GM12873 (cell line): ENCODE data around the gene WNT9A.

Experiments
- CTCF ChIP-seq: IDR thresholded peaks from 2 replicates; pipeline ENCODE4 v1.5.1; 2012; ENCODE audit warnings: low read depth, mild to moderate bottlenecking, moderate library complexity, low read length, control low read depth; ENCODE audit not compliant: insufficient read depth; ENCODE audit errors: missing control alignments

WNT9A gene

DNA sequence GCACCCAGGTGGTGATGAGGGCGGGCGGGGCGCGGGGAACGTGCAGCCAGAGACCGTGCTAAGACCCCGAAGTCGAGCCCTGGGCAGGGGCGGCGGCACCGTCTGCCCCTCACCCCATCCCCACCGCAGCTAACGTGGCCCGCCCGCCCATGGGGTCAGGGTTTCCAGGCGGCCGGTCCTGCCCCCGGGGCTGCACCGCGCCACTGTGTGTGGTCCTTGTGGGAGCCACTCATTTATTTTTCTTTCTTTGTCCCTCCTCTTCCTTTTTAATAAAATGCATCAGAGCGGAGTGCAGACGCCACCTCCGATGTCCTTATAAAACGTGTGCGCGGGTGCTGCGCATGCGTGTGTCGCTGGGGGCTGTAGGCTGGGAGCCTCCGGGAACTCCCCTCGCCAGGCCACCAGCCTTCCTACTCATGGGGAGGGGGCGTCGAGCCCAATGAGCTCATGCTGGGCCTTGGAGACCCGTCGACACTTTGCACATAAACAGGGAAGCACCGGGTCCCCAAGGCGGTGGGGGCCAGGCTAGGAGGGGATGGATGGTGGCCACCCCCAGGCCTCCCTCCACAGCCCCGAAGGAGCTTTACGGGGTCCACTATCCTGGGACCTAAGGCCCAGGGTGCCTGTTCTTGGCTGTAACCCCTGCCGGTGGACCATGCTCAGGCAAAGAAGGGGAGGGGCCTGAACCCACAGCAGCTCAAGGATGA, 59.9 kb downstream of the WNT9A start:
- TF ChIP-seq CTCF = no peak

DNA sequence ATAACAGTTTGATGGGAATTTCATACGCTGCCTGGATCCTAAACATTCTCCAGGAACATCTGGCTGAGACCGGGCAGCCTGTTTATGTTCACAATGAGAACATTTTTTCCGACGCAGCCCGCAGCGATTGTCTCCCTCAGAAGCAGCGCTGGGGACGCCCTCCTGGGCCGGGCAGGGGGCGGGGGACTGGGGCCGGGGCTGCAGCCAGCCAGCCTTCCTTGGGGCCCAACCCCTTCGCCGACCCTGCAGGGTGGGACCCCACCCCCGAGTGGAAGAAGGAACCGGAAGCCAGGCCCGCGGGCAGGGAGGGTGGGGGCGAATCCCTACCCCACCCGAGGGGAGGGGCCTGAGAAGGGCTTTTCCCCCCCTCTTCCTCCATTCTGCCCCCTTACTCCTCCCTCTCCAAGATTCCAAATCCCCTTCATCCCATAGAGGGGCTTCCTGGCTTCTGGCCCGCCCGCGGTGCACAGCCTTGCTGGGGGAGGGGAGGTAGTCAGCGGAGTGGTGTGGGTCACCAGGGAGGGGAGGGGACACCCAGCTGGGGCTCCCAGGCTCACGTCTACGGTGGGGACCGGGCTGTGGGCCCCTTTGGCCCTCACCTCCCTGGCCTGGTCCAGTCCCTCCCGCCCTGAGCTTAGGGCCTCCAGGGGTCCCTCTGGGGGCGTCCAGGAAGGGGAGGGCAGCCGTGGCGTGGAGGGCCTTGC, 60.6 kb downstream of the WNT9A start:
- TF ChIP-seq CTCF = no peak

DNA sequence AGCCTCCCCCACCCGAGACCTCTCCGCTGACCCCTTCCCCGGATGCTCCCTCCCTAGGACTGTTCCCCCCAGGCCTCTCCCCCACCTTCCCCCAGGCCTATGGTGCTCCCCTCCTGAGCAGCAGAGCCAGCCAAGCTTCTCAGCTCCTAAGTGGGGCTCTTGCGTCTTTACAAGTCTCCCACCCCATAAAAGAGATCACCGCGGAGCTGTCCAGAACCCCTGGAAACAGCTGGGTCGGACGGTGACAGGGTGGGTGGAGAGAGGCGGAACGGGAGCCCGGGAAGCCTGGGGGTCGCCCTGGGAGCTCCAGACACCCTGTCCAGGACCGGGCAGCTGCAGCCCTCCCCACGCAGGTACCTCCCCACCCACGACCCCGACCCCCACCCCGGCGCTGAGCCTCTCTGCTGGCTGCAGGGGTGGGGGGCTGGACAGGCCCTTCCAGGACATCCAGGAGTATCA, 61.2 kb downstream of the WNT9A start:
- TF ChIP-seq CTCF = no peak

- TF ChIP-seq CTCF = no peak
Measured at GRCh38 chr1:227885648-227886502, 61.9 kb downstream of the WNT9A start.

DNA sequence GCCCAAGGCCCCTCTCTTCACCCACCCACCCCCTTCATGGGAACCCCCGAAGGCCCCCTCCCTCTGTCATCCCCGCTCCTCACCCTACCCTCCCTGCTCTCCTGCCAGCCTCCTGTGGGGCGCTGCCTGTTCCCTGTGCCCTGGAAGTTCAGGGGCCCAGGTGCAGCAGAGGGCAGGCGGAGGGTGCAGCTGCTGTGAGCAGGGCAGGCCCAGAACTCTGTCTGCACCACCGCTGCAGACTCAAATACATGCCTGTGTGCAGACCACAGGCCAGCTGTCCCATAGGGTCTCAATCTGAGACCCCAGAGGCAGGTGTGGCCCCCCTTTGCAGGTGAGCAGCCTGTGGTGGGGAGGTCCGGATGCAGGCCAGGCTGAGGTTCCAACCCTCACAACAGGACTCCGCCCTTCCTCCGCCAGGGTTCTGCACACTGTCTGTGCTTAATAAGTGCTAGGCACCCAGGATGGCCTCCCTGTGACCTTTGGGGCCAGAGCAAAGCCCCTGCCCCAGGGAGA, 62.5 kb downstream of the WNT9A start:
- TF ChIP-seq CTCF = no peak

- no peak for TF ChIP-seq CTCF
Measured at GRCh38 chr1:227884370-227885134, 63.2 kb downstream of the WNT9A start.
